ENCODE data around the gene STXBP4.

DNA sequence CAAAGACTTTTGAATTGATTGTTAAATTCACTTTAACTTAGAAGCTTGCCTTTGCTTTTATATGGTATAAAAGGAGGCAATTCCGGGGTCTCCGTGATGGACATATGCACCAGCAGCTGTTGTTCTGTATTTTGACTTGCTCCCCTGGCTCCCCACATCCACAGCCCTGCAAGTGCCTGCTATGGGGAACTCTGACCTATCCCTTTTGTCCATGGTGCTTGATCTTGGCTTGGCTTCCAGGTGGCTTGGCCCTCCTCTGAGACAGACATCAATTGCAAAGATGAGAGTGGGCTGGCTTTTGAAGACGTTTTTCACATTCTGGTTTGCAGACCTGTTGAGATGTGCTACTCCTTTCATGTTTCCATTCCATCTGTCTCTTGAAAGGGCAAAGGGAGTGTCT lies 41.0 kb upstream of the STXBP4 start:
- no peak for TF ChIP-seq CTCF (IDR thresholded peaks at IDR 0.05; ENCODE audit: insufficient read depth, low read length, poor library complexity, severe bottlenecking)
- TF ChIP-seq EZH2phosphoT487 (conservative IDR thresholded peaks at IDR 0.05; ENCODE audit: low read length), result no peak
